ENCODE results near the gene ADCY3. TPM values are rescaled to one million over a fixed set of nuclear protein-coding genes. Genes with fewer than 3 reads are reported as not detected.

ADCY3 gene
- total RNA-seq, 1 donor = 42.0 TPM

- TF ChIP-seq, protein P1, sequence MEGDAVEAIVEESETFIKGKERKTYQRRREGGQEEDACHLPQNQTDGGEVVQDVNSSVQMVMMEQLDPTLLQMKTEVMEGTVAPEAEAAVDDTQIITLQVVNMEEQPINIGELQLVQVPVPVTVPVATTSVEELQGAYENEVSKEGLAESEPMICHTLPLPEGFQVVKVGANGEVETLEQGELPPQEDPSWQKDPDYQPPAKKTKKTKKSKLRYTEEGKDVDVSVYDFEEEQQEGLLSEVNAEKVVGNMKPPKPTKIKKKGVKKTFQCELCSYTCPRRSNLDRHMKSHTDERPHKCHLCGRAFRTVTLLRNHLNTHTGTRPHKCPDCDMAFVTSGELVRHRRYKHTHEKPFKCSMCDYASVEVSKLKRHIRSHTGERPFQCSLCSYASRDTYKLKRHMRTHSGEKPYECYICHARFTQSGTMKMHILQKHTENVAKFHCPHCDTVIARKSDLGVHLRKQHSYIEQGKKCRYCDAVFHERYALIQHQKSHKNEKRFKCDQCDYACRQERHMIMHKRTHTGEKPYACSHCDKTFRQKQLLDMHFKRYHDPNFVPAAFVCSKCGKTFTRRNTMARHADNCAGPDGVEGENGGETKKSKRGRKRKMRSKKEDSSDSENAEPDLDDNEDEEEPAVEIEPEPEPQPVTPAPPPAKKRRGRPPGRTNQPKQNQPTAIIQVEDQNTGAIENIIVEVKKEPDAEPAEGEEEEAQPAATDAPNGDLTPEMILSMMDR (IDR thresholded peaks at IDR 0.05; ENCODE audit: insufficient read depth, low read length) = no peak
- no peak overlapping the region for H3K4me3 ChIP-seq (ENCODE audit: low read depth, low read length)
- DNase-seq (ENCODE audit: low read depth) = no peak
Measured at GRCh38 chr2:24957221-24957620, 37.2 kb upstream of the ADCY3 start.

- no peak overlapping the region for H3K4me3 ChIP-seq (ENCODE audit: low read depth, low read length)
- TF ChIP-seq, protein P1 (IDR thresholded peaks at IDR 0.05; ENCODE audit: insufficient read depth, low read length) = no peak
- no peak for DNase-seq (ENCODE audit: low read depth)
Measured at GRCh38 chr2:24955921-24956320, 35.9 kb upstream of the ADCY3 start.

- DNase-seq (ENCODE audit: low read depth) = no peak
- no peak overlapping the region for H3K4me3 ChIP-seq (ENCODE audit: low read depth, low read length)
- TF ChIP-seq, protein P1 (IDR thresholded peaks at IDR 0.05; ENCODE audit: insufficient read depth, low read length) = no peak
Measured at GRCh38 chr2:24955232-24955631, 35.2 kb upstream of the ADCY3 start.

- TF ChIP-seq, protein P1 (IDR thresholded peaks at IDR 0.05; ENCODE audit: insufficient read depth, low read length) = no peak
- H3K4me3 ChIP-seq (ENCODE audit: low read depth, low read length) = no peak overlapping the region
- DNase-seq (ENCODE audit: low read depth) = no peak
Measured at GRCh38 chr2:24950102-24950501, 30.1 kb upstream of the ADCY3 start.

- DNase-seq (ENCODE audit: low read depth) = no peak
- H3K4me3 ChIP-seq (ENCODE audit: low read depth, low read length) = no peak overlapping the region
- TF ChIP-seq, protein P1 (IDR thresholded peaks at IDR 0.05; ENCODE audit: insufficient read depth, low read length) = no peak
Measured at GRCh38 chr2:24948506-24948905, 28.5 kb upstream of the ADCY3 start.

DNA sequence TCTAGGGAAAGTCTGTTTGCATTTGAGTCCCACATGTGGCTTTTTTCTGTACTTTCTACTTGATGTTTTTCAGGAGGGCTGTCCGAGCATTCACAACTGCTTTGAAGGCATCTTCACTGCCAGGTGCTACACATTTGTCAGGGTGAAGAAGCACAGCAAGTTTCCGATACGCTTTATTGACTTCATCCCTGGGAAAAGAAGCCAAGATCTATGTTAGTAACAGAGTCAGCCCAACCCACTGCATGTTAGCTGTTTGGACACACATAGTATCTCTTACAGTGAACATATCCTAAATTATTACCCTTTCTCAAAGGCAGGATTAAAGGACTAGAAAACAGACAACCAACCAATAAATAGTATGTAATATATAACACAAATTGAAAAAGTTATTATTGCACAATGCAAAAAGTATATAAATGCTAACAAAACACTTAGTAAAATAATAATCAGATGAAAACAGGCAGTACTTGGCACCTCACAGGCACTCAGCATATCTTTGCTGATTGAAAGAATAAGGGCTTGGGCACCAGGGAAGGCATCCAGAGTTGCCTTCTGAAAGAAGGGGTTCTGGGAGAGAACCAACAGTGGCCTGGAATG, 27.6 kb upstream of the ADCY3 start:
- H3K4me3 ChIP-seq (ENCODE audit: low read depth, low read length) = no peak overlapping the region
- DNase-seq (ENCODE audit: low read depth) = no peak
- TF ChIP-seq, protein P1 (IDR thresholded peaks at IDR 0.05; ENCODE audit: insufficient read depth, low read length) = no peak

DNA sequence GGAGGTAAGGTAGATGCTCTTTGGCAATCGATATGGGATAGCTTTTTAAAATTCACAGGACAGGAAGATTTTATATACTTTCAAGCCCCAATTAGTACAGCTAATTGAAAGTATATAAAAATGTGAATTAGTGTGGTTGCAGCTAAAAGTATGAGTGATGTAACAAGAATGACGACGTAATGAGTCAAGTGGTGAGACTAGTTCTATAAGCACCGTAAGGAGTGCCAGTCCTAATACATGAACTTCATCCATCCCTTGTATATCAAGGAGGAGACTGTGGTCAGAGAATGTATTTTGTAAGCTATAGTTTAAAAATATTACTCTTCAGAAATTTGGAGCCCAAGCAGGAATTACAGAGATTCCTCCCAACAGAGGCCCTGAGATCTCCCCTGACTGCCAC, 25.9 kb upstream of the ADCY3 start:
- H3K4me3 ChIP-seq (ENCODE audit: low read depth, low read length) = no peak overlapping the region
- no peak for DNase-seq (ENCODE audit: low read depth)
- TF ChIP-seq, protein P1 (IDR thresholded peaks at IDR 0.05; ENCODE audit: insufficient read depth, low read length) = no peak
